Measurements from ENCODE around the gene KRTAP9-2. TPM values are rescaled to one million over a fixed set of nuclear protein-coding genes. Genes with fewer than 3 reads are reported as not detected.
"Not testable (repeated sequence)": the region's sequence is repeated elsewhere in the genome, so short reads cannot be mapped to it uniquely, and the experiment has no call there.

Gene KRTAP9-2
- total RNA-seq, 2 donors from 2014 or later: not detected

DNA sequence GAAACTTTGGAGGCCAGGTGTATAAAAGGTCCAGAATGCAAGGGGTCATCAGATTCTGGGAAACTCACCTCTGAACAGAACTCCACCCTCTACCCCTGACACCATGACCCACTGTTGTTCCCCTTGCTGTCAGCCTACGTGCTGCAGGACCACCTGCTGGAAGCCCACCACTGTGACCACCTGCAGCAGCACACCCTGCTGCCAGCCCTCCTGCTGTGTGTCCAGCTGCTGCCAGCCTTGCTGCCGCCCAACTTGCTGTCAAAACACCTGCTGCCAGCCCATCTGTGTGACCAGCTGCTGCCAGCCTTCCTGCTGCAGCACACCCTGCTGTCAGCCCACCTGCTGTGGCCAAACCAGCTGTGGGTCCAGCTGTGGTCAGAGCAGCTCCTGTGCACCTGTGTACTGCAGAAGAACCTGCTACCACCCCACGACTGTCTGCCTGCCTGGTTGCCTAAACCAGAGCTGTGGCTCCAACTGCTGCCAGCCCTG is 11.5 kb downstream of the KRTAP9-2 start, which contains the start of gene KRTAP9-8:
KRTAP9-8 (plus strand) TSS at position 51 of the 489 bp plus-strand sequence; CDS start at position 104, 53 bp downstream.
- ATAC-seq; H3K4me3 ChIP-seq; intact Hi-C loops (cut with DNase I); H3K27ac ChIP-seq; H3K4me1 ChIP-seq; H3K9me3 ChIP-seq; DNase-seq; H3K36me3 ChIP-seq (replicated peaks in 1 of 2; ENCODE audit: insufficient read depth in 1 of 2, low read depth in 2 of 2); H3K27me3 ChIP-seq: not testable (repeated sequence)
- 31 to 48% methylated on average over 2 to 3 of the region's 3 CpGs for WGBS, 2 donors

- not testable (repeated sequence) for ATAC-seq; H3K36me3 ChIP-seq (replicated peaks in 1 of 2; ENCODE audit: insufficient read depth in 1 of 2, low read depth in 2 of 2)
These were observed 20.7 kb downstream of the KRTAP9-2 start for GRCh38 chr17:41246995-41247787.

DNA sequence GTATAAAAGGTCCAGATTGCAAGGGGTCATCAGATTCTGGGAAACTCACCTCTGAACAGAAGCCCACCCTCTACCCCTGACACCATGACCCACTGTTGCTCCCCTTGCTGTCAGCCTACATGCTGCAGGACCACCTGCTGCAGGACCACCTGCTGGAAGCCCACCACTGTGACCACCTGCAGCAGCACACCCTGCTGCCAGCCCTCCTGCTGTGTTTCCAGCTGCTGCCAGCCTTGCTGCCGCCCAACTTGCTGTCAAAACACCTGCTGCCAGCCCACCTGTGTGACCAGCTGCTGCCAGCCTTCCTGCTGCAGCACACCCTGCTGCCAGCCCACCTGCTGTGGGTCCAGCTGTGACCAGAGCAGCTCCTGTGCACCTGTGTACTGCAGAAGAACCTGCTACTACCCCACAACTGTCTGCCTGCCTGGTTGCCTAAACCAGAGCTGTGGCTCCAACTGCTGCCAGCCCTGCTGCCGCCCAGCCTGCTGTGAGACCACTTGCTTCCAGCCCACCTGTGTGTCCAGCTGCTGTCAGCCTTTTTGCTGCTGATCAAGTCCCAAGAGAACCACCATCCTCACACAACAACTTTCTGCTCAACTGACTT is 23.3 kb downstream of the KRTAP9-2 start, which contains the start of gene KRTAP9-4:
KRTAP9-4 (plus strand) TSS at position 51 of the 604 bp plus-strand sequence; CDS start at position 85, 34 bp downstream.
- H3K4me3 ChIP-seq; H3K4me1 ChIP-seq; H3K27ac ChIP-seq; intact Hi-C loops (cut with DNase I); H3K36me3 ChIP-seq (replicated peaks in 1 of 2; ENCODE audit: insufficient read depth in 1 of 2, low read depth in 2 of 2); DNase-seq; H3K27me3 ChIP-seq; ATAC-seq; H3K9me3 ChIP-seq: not testable (repeated sequence)
- 67 to 71% methylated on average over 1 to 2 of the region's 2 CpGs for WGBS, 2 donors

More at GRCh38 chr17:41246995-41247787, 20.7 kb downstream of the KRTAP9-2 start:
- H3K27ac ChIP-seq; intact Hi-C loops (cut with DNase I); H3K4me3 ChIP-seq; H3K9me3 ChIP-seq; H3K4me1 ChIP-seq; DNase-seq; H3K27me3 ChIP-seq: not testable (repeated sequence)
- WGBS, 2 donors: 45 to 50% methylated on average over 2 of the region's 2 CpGs

- no peak for DNase-seq
- intact Hi-C loops (cut with DNase I): no loop called here
- WGBS, 2 donors: 94 to 95% methylated on average over 1 of the region's 1 CpG
- H3K27ac ChIP-seq: no peak overlapping the region
- no peak for ATAC-seq
- no peaks in the 10 kb centered on the region for H3K36me3 ChIP-seq (replicated peaks in 1 of 2; ENCODE audit: insufficient read depth in 1 of 2, low read depth in 2 of 2)
- no peaks in the 10 kb centered on the region for H3K27me3 ChIP-seq
- TF ChIP-seq POLR2A (IDR thresholded peaks at IDR 0.05): no peak
- TF ChIP-seq, protein P1, sequence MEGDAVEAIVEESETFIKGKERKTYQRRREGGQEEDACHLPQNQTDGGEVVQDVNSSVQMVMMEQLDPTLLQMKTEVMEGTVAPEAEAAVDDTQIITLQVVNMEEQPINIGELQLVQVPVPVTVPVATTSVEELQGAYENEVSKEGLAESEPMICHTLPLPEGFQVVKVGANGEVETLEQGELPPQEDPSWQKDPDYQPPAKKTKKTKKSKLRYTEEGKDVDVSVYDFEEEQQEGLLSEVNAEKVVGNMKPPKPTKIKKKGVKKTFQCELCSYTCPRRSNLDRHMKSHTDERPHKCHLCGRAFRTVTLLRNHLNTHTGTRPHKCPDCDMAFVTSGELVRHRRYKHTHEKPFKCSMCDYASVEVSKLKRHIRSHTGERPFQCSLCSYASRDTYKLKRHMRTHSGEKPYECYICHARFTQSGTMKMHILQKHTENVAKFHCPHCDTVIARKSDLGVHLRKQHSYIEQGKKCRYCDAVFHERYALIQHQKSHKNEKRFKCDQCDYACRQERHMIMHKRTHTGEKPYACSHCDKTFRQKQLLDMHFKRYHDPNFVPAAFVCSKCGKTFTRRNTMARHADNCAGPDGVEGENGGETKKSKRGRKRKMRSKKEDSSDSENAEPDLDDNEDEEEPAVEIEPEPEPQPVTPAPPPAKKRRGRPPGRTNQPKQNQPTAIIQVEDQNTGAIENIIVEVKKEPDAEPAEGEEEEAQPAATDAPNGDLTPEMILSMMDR (IDR thresholded peaks at IDR 0.05): no peak
- H3K4me3 ChIP-seq: no peak overlapping the region
- H3K9me3 ChIP-seq: no peaks in the 10 kb centered on the region
- no peaks in the 10 kb centered on the region for H3K4me1 ChIP-seq
These were observed 24.8 kb downstream of the KRTAP9-2 start for GRCh38 chr17:41251261-41251660.

- no peak overlapping the region for H3K27ac ChIP-seq
- H3K4me3 ChIP-seq: no peak overlapping the region
- ATAC-seq: no peak
- H3K9me3 ChIP-seq: no peaks in the 10 kb centered on the region
- no peaks in the 10 kb centered on the region for H3K4me1 ChIP-seq
- intact Hi-C loops (cut with DNase I): no loop called here
- no peak for DNase-seq
- H3K27me3 ChIP-seq: no peaks in the 10 kb centered on the region
- 0% methylated on average over 1 of the region's 1 CpG for WGBS, 2 donors
- TF ChIP-seq, protein P1 (IDR thresholded peaks at IDR 0.05): no peak
- no peak for TF ChIP-seq POLR2A (IDR thresholded peaks at IDR 0.05)
- no peaks in the 10 kb centered on the region for H3K36me3 ChIP-seq (replicated peaks in 1 of 2; ENCODE audit: insufficient read depth in 1 of 2, low read depth in 2 of 2)
These were observed 28.4 kb downstream of the KRTAP9-2 start for GRCh38 chr17:41254861-41255260.

- H3K27me3 ChIP-seq; H3K4me1 ChIP-seq; ATAC-seq; DNase-seq; H3K36me3 ChIP-seq (replicated peaks in 1 of 2; ENCODE audit: insufficient read depth in 1 of 2, low read depth in 2 of 2); H3K9me3 ChIP-seq; H3K4me3 ChIP-seq; intact Hi-C loops (cut with DNase I); H3K27ac ChIP-seq: not testable (repeated sequence)
- WGBS, 2 donors: 46 to 68% methylated on average over 4 of the region's 5 CpGs
These were observed 29.2 kb downstream of the KRTAP9-2 start, which contains the start of gene KRTAP9-9 for GRCh38 chr17:41255381-41256290. TSS of gene KRTAP9-9 (plus strand) at chr17:41255384.

Measured in body of pancreas (tissue), 4 donors.